IMR-90 (cell line): Measurements from ENCODE around the gene SH3GLB2.

ENCODE experiments used
- BHLHE40 ChIP-seq: fragments of 150-350 bp; IDR thresholded peaks from 2 replicates; pipeline ENCODE4 v1.6.1; 2016; ENCODE audit warnings: mild to moderate bottlenecking, low read depth, low read length
- CEBPB ChIP-seq: IDR thresholded peaks from 2 replicates; pipeline ENCODE4 v1.6.1; 2012; ENCODE audit warnings: low read depth, low read length, improper control_type of control experiment
- CHD1 ChIP-seq: IDR thresholded peaks from 2 replicates; pipeline ENCODE4 v1.6.1; 2012; ENCODE audit warnings: low read depth, low read length, improper control_type of control experiment
- POLR2A ChIP-seq: IDR thresholded peaks from 2 replicates; pipeline ENCODE4 v1.6.1; 2012; ENCODE audit warnings: mild to moderate bottlenecking, low read depth, low read length
- RAD21 ChIP-seq: IDR thresholded peaks from 2 replicates; pipeline ENCODE4 v1.6.1; 2012; ENCODE audit warnings: low read length, improper control_type of control experiment
- TF ChIP-seq, protein P1 (sequence below): conservative IDR thresholded peaks from 2 replicates; pipeline ENCODE4 v1.5.1; 2012; ENCODE audit warnings: mild to moderate bottlenecking, low read depth, low read length, improper control_type of control experiment
- TF ChIP-seq, protein P2 (sequence below): fragments of 150-350 bp; IDR thresholded peaks from 2 replicates; pipeline ENCODE4 v1.6.1; 2017; ENCODE audit warnings: mild to moderate bottlenecking, antibody characterized with exemption, low read length, low read depth

DNA sequence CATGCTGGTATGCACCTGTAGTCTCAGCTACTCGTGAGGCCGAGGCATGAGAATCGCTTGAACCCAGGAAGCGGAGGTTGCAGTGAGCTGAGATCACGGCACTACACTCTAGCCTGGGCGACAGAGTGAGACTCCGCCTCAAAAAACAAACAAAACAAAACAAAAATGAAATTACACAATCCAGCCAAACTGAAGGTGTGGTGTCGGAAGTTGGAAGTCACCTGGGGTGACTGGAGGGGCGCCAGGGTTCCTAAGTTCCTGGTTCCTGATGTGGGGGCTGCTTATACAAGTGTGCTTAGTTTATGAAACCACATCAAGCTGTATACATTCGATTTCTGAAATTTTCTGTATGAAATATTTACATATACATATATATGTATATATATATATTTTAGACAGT is 49.1 kb upstream of the SH3GLB2 start:
- TF ChIP-seq, protein P1, sequence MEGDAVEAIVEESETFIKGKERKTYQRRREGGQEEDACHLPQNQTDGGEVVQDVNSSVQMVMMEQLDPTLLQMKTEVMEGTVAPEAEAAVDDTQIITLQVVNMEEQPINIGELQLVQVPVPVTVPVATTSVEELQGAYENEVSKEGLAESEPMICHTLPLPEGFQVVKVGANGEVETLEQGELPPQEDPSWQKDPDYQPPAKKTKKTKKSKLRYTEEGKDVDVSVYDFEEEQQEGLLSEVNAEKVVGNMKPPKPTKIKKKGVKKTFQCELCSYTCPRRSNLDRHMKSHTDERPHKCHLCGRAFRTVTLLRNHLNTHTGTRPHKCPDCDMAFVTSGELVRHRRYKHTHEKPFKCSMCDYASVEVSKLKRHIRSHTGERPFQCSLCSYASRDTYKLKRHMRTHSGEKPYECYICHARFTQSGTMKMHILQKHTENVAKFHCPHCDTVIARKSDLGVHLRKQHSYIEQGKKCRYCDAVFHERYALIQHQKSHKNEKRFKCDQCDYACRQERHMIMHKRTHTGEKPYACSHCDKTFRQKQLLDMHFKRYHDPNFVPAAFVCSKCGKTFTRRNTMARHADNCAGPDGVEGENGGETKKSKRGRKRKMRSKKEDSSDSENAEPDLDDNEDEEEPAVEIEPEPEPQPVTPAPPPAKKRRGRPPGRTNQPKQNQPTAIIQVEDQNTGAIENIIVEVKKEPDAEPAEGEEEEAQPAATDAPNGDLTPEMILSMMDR = no peak
- TF ChIP-seq RAD21 = no peak
- TF ChIP-seq POLR2A = no peak
- TF ChIP-seq BHLHE40 = no peak
- no peak for TF ChIP-seq CHD1
- no peak for TF ChIP-seq CEBPB
- TF ChIP-seq, protein P2, sequence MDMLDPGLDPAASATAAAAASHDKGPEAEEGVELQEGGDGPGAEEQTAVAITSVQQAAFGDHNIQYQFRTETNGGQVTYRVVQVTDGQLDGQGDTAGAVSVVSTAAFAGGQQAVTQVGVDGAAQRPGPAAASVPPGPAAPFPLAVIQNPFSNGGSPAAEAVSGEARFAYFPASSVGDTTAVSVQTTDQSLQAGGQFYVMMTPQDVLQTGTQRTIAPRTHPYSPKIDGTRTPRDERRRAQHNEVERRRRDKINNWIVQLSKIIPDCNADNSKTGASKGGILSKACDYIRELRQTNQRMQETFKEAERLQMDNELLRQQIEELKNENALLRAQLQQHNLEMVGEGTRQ = no peak
